Esophagus muscularis mucosa (tissue), 4 donors: Measurements from ENCODE around the gene TPX2. TPM values are rescaled to one million over a fixed set of nuclear protein-coding genes. Genes with fewer than 3 reads are reported as not detected.
"Not testable (repeated sequence)": the region's sequence is repeated elsewhere in the genome, so short reads cannot be mapped to it uniquely, and the experiment has no call there.

Experiments
- DNase-seq: peaks from one replicate; pipeline ENCODE4 v3.0.0-alpha.2; 2017; ENCODE audit errors: extremely low spot score
- H3K27ac ChIP-seq, 4 donors: fragments of 200-600 bp; sonication (generic); replicated peaks in 1 of 4; 1 replicate in 3 of 4; 2 replicates in 1 of 4; pipeline ENCODE4 v1.5.1; 2016 to 2019; ENCODE audit warnings: mild to moderate bottlenecking in 1 of 4
- H3K27me3 ChIP-seq, 4 donors: fragments of 200-600 bp; sonication (generic); one replicate each; pipeline versions ENCODE4 v1.5.1 to v1.6.0; 2016 to 2019
- H3K36me3 ChIP-seq, 4 donors: fragments of 200-600 bp; sonication (generic); one replicate each; pipeline ENCODE4 v1.5.1; 2016 to 2019
- H3K4me1 ChIP-seq, 4 donors: fragments of 200-600 bp; sonication (generic); one replicate each; pipeline ENCODE4 v1.5.1; 2016 to 2019
- H3K4me3 ChIP-seq, 4 donors: fragments of 200-600 bp; sonication (generic); 1 replicate in 2 of 4; 2 replicates in 2 of 4; pipeline ENCODE4 v1.5.1; 2016 to 2019; ENCODE audit warnings: mild to moderate bottlenecking in 4 of 4, moderate library complexity in 1 of 4
- H3K9me3 ChIP-seq, 4 donors: fragments of 200-600 bp; sonication (generic); 1 replicate in 3 of 4; 2 replicates in 1 of 4; pipeline ENCODE4 v1.5.1; 2016 to 2019
- CTCF ChIP-seq, 3 experiments: fragments of 200-600 bp in 2 of 3; fragments of 450-650 bp in 1 of 3; sonication (generic) in 2 of 3; IDR thresholded peaks; one replicate each; pipeline ENCODE4 v1.5.1; 2017 to 2019; ENCODE audit warnings: antibody characterized with exemption in 3 of 3, mild to moderate bottlenecking in 2 of 3, moderate library complexity in 1 of 3
- EP300 ChIP-seq: sonication (generic); formaldehyde crosslinking; IDR thresholded peaks from one replicate; pipeline ENCODE4 v1.6.1; 2017; ENCODE audit warnings: antibody characterized with exemption
- POLR2A ChIP-seq: fragments of 450-650 bp; IDR thresholded peaks from one replicate; pipeline ENCODE4 v1.6.1; 2017; ENCODE audit warnings: antibody characterized with exemption, moderate library complexity, mild to moderate bottlenecking, low read depth
- POLR2AphosphoS5 ChIP-seq, 2 donors: sonication (generic); formaldehyde crosslinking; IDR thresholded peaks; one replicate each; pipeline ENCODE4 v1.6.1; 2017; ENCODE audit warnings: antibody characterized with exemption in 2 of 2
- WGBS: methylation state at CpG from one replicate; pipeline ENCODE4 v1.1.5; 2018; 5-methylcytosine and 5-hydroxymethylcytosine counted together
- intact Hi-C: fragments of 100-400 bp; cut with DNase I; formaldehyde crosslinking; loops from one replicate; pipeline ENCODE4 v1.15.1; 2023
- total RNA-seq, 4 donors: library from RNA; depleted of rRNA; stranded (reverse); fragments of >200 nt; gene quantifications; one replicate each; pipeline versions ENCODE4 v1.1.0 to v1.2.1, GENCODE V29; 2016

Gene TPX2
- total RNA-seq, 4 donors from 2014 or later = under 0.01 to 1.1 (median 0.38) TPM

GRCh38 chr20:31813611-31814010 lies 74.5 kb downstream of the TPX2 start:
- DNase-seq = no peak
- Histone ChIP-seq H3K36me3 (no peaks in the 10 kb centered on the region), H3K9me3 (no peaks in the 10 kb centered on the region), H3K27me3 (no peaks in the 10 kb centered on the region), H3K4me3 (no peak overlapping the region), H3K27ac (no peak overlapping the region), H3K4me1 (peaks cover 5 to 28% (median 18%) of the 10 kb centered on the region in 4 donors)
- TF ChIP-seq POLR2AphosphoS5 (IDR thresholded peaks at IDR 0.05) (no peak), POLR2A (no peak), CTCF (IDR thresholded peaks at IDR 0.05) (no peak), EP300 (no peak)
- intact Hi-C loops = no loop called here

DNA sequence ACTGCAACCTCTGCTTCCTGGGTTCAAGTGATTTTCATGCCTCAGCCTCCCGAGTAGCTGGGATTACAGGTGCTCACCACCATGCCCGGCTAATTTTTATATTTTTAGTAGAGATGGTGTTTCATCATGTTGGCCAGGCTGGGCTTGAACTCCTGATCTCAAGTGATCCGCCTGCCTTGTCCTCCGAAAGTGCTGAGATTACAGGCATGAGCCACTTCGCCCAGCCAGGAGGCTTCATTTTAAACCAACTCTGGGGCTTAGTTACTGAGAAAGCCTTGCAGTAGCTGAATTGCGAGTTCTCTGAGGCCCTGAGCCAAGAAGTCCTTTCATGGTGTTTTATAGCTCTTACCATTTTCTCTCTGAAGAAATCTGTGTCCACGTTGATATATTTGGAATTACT lies 75.1 kb downstream of the TPX2 start:
- 88% methylated on average over 7 of the region's 7 CpGs for WGBS
- H3K36me3 ChIP-seq, intact Hi-C loops, H3K27ac ChIP-seq, H3K4me3 ChIP-seq, H3K27me3 ChIP-seq, DNase-seq, H3K9me3 ChIP-seq: not testable (repeated sequence)
- H3K4me1 ChIP-seq = peaks cover 5 to 28% (median 18%) of the 10 kb centered on the region in 4 donors

DNA sequence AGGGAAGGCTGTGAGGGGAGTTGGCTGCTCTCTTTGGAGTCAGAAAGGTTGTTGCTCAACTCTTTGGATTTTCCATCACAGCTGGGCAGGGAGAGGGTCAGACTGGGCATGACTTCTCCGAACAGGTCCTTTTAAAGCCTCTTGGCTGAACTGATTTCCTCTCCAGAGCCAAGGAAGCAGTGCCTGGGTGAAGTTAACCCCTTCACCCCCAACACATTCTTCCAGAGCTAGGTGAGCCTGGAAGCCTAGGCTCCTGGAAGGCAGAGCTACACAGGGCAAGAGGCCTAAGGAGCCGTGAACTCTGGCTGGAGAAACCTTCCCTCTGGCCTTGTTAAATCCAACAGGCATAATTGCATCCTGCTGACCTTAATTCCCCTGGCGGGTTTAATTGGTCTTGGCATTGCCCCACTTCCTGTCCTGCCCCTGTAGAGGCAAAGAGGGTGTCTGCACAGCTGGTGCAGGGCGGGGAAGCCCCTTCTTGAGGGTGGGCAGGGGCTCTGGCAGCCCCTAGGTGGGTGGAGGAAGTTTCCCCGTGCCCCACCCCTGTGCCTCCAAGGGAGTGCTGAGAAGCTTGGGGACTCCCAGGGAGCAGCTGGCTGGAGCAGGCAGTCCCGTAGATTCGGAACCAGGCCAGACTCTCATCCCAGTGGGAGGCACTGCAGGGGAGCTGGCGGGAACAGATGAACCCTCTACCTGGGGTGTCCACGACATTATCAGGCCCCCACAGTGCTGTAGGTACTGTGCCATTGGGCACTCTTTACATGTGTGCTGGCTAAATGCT lies 76.5 kb downstream of the TPX2 start:
- Histone ChIP-seq H3K36me3 (no peaks in the 10 kb centered on the region), H3K27ac (no peak overlapping the region), H3K4me3 (no peak overlapping the region), H3K27me3 (no peaks in the 10 kb centered on the region), H3K4me1 (peaks cover 5 to 27% (median 18%) of the 10 kb centered on the region in 4 donors), H3K9me3 (no peaks in the 10 kb centered on the region)
- intact Hi-C loops = no loop called here
- WGBS = 67% methylated on average over 8 of the region's 9 CpGs
- DNase-seq = no peak
- TF ChIP-seq EP300 = no peak
- no peak for TF ChIP-seq POLR2AphosphoS5 (IDR thresholded peaks at IDR 0.05)

GRCh38 chr20:31816221-31816620 lies 77.1 kb downstream of the TPX2 start:
- intact Hi-C loops = no loop called here
- no peak overlapping the region for H3K27ac ChIP-seq
- H3K9me3 ChIP-seq = no peaks in the 10 kb centered on the region
- no peak overlapping the region for H3K4me3 ChIP-seq
- DNase-seq = no peak
- H3K36me3 ChIP-seq = no peaks in the 10 kb centered on the region
- no peak for TF ChIP-seq POLR2AphosphoS5 (IDR thresholded peaks at IDR 0.05)
- no peak for TF ChIP-seq EP300
- TF ChIP-seq POLR2A = no peak
- H3K27me3 ChIP-seq = no peaks in the 10 kb centered on the region
- 93% methylated on average over 5 of the region's 5 CpGs for WGBS
- peaks cover 5 to 26% (median 17%) of the 10 kb centered on the region in 4 donors for H3K4me1 ChIP-seq

DNA sequence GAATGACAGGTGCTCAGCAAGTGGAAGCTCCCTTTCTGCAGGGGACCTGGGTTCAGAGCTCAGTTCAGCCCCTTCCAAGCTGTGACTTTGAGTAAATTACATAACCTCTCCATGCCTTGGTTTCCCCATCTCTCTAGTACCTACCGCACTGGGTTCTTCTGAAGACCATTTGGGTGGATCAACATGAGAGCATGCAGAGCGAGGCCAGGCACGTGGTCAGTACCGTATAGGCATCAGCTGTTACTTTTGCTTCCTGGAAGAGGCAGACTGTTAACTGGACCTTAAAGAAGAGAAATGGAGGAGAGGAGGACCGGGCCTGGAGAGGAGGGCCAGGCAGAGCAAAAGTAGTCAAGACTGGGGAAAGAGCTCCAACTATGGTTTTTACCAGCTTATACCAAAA lies 78.4 kb downstream of the TPX2 start:
- no peak overlapping the region for H3K4me3 ChIP-seq
- H3K36me3 ChIP-seq = no peaks in the 10 kb centered on the region
- WGBS = 93% methylated on average over 5 of the region's 5 CpGs
- H3K4me1 ChIP-seq = peaks cover 5 to 18% (median 10%) of the 10 kb centered on the region in 4 donors
- no peak for DNase-seq
- no peaks in the 10 kb centered on the region for H3K9me3 ChIP-seq
- TF ChIP-seq CTCF (IDR thresholded peaks at IDR 0.05) = no peak
- no peak for TF ChIP-seq EP300
- TF ChIP-seq POLR2A = no peak
- TF ChIP-seq POLR2AphosphoS5 (IDR thresholded peaks at IDR 0.05) = no peak
- H3K27ac ChIP-seq = no peak overlapping the region
- intact Hi-C loops = no loop called here
- no peaks in the 10 kb centered on the region for H3K27me3 ChIP-seq

- no peak overlapping the region for H3K27ac ChIP-seq
- TF ChIP-seq POLR2A (no peak), EP300 (no peak), POLR2AphosphoS5 (IDR thresholded peaks at IDR 0.05) (no peak), CTCF (IDR thresholded peaks at IDR 0.05) (no peak)
- no peaks in the 10 kb centered on the region for H3K9me3 ChIP-seq
- no peak overlapping the region for H3K4me3 ChIP-seq
- DNase-seq = no peak
- H3K27me3 ChIP-seq = no peaks in the 10 kb centered on the region
- intact Hi-C loops = no loop called here
- peaks cover 12 to 21% (median 15%) of the 10 kb centered on the region in 4 donors for H3K4me1 ChIP-seq
- WGBS = 86% methylated on average over 6 of the region's 8 CpGs
- H3K36me3 ChIP-seq = no peaks in the 10 kb centered on the region
Measured at GRCh38 chr20:31818376-31818908, 79.4 kb downstream of the TPX2 start.
